Parathyroid adenoma (tissue), 2 donors: Measurements from ENCODE around the gene ASCL4.
"Not testable (repeated sequence)": the region's sequence is repeated elsewhere in the genome, so short reads cannot be mapped to it uniquely, and the experiment has no call there.

Experiments
- H2AFZ ChIP-seq: fragments of 300-600 bp; sonication (generic); one replicate; pipeline ENCODE4 v1.7.0; 2017; ENCODE audit warnings: antibody characterized with exemption, mild to moderate bottlenecking
- H3K27ac ChIP-seq: fragments of 300-600 bp; sonication (generic); one replicate; pipeline ENCODE4 v1.7.0; 2017
- H3K27me3 ChIP-seq: fragments of 300-600 bp; sonication (generic); one replicate; pipeline ENCODE4 v1.7.0; 2017; ENCODE audit warnings: low read length; ENCODE audit not compliant: control insufficient read depth, insufficient read depth
- H3K36me3 ChIP-seq: fragments of 300-600 bp; sonication (generic); one replicate; pipeline ENCODE4 v1.7.0; 2017; ENCODE audit warnings: low read length; ENCODE audit not compliant: control insufficient read depth, insufficient read depth
- H3K4me1 ChIP-seq: fragments of 300-600 bp; sonication (generic); one replicate; pipeline ENCODE4 v1.7.0; 2017; ENCODE audit warnings: control low read depth
- H3K4me2 ChIP-seq: fragments of 300-600 bp; sonication (generic); one replicate; pipeline ENCODE4 v1.7.0; 2017; ENCODE audit warnings: low read length
- H3K4me3 ChIP-seq: fragments of 300-600 bp; sonication (generic); one replicate; pipeline ENCODE4 v1.7.0; 2017; ENCODE audit warnings: low read depth, low read length
- H3K79me2 ChIP-seq: fragments of 300-600 bp; sonication (generic); one replicate; pipeline ENCODE4 v1.7.0; 2017; ENCODE audit warnings: control low read depth
- H3K9ac ChIP-seq: fragments of 300-600 bp; sonication (generic); one replicate; pipeline ENCODE4 v1.7.0; 2017; ENCODE audit warnings: mild to moderate bottlenecking
- H3K9me3 ChIP-seq: fragments of 300-600 bp; sonication (generic); one replicate; pipeline ENCODE4 v1.7.0; 2017; ENCODE audit warnings: low read length; ENCODE audit not compliant: control insufficient read depth
- CTCF ChIP-seq: fragments of 300-600 bp; sonication (generic); IDR thresholded peaks from one replicate; pipeline ENCODE4 v1.7.0; 2017; ENCODE audit warnings: antibody characterized with exemption, mild to moderate bottlenecking
- donor health status: primary hyperparathyroidism.

ASCL4 gene, protein sequence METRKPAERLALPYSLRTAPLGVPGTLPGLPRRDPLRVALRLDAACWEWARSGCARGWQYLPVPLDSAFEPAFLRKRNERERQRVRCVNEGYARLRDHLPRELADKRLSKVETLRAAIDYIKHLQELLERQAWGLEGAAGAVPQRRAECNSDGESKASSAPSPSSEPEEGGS

GRCh38 chr12:107774349-107775029, at the start of gene ASCL4:
ASCL4 (plus strand) TSS chr12:107774704; CDS start chr12:107775219, 515 bp downstream.
- Histone ChIP-seq H3K9me3 (no peaks in the 10 kb centered on the region), H3K27me3 (no peaks in the 10 kb centered on the region), H3K4me3 (no peak within 1 kb of the TSS), H3K79me2 (no peaks in the 10 kb centered on the region), H3K4me1 (no peaks in the 10 kb centered on the region), H3K9ac (no peak within 1 kb of the TSS), H3K27ac (no peak within 1 kb of the TSS), H2AFZ (peak within 1 kb of the TSS; percentile 89), H3K4me2 (no peak within 1 kb of the TSS), H3K36me3 (no peaks in the 10 kb centered on the region)
- TF ChIP-seq CTCF, result no peak

DNA sequence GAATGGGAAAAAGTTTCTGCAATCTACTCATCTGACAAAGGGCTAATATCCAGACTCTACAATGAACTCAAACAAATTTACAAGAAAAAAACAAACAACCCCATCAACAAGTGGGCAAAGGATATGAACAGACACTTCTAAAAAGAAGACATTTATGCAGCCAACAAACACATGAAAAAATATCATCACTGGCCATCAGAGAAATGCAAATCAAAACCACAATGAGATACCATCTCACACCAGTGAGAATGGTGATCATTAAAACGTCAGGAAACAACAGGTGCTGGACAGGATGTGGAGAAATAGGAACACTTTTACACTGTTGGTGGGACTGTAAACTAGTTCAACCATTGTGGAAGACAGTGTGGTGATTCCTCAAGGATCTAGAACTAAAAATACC, 47.2 kb upstream of the ASCL4 start:
- H3K9me3 ChIP-seq, H3K4me2 ChIP-seq, H3K9ac ChIP-seq, H3K79me2 ChIP-seq, H2AFZ ChIP-seq, H3K27ac ChIP-seq, H3K36me3 ChIP-seq, H3K27me3 ChIP-seq, H3K4me3 ChIP-seq: not testable (repeated sequence)
- peaks cover 22% of the 10 kb centered on the region for H3K4me1 ChIP-seq

- H3K4me1 ChIP-seq, result peaks cover 26% of the 10 kb centered on the region
- not testable (repeated sequence) for H2AFZ ChIP-seq, H3K9me3 ChIP-seq, H3K27me3 ChIP-seq, H3K79me2 ChIP-seq, H3K4me2 ChIP-seq, H3K27ac ChIP-seq, H3K4me3 ChIP-seq, H3K9ac ChIP-seq, H3K36me3 ChIP-seq
Measured at GRCh38 chr12:107727742-107728141, 46.8 kb upstream of the ASCL4 start.

- Histone ChIP-seq H3K9ac (no peak overlapping the region), H3K4me1 (peaks cover 27% of the 10 kb centered on the region), H3K9me3 (no peaks in the 10 kb centered on the region), H3K27me3 (no peaks in the 10 kb centered on the region), H2AFZ (no peak overlapping the region), H3K36me3 (no peaks in the 10 kb centered on the region), H3K79me2 (no peaks in the 10 kb centered on the region), H3K4me2 (peak overlapping the region; percentile 7), H3K27ac (peak overlapping the region; percentile 83), H3K4me3 (peak overlapping the region; percentile 38)
- no peak for TF ChIP-seq CTCF
Measured at GRCh38 chr12:107730618-107731341, 43.7 kb upstream of the ASCL4 start.

DNA sequence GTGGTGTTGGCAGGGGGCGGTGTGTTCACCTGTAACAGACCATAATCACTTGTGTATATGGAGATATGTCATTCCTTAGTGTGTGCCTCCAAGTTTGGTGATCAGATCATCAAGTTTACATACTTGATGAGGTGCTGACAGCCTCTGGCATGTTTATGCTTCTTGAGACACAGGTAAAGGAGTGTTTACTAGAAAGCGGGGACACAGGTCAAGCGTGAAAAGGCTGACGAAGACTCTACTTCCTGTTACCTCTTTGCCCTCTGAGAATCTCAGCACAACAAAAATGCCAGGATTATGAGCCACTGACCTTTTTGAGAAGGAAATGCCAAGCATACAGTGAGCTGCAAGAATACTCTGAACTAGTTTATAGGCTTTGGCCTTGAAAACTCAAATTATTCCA, 43.1 kb upstream of the ASCL4 start:
- Histone ChIP-seq H3K9ac (no peak overlapping the region), H3K4me2 (peak overlapping the region; percentile 50), H3K27me3 (no peaks in the 10 kb centered on the region), H2AFZ (no peak overlapping the region), H3K79me2 (no peaks in the 10 kb centered on the region), H3K4me3 (peak overlapping the region; percentile 38), H3K4me1 (peaks cover 27% of the 10 kb centered on the region), H3K27ac (peak overlapping the region; percentile 83), H3K9me3 (no peaks in the 10 kb centered on the region), H3K36me3 (no peaks in the 10 kb centered on the region)
- no peak for TF ChIP-seq CTCF
